ENCODE measurements around the gene ABLIM2.

GRCh38 chr4:8129785-8130184, 28.8 kb downstream of the ABLIM2 start:
- TF ChIP-seq CTCF (conservative IDR thresholded peaks at IDR 0.05; ENCODE audit: low read depth, low read length) (no peak), CHD1 (IDR thresholded peaks at IDR 0.05; ENCODE audit: low read depth, low read length) (no peak), BHLHE40 (IDR thresholded peaks at IDR 0.05; ENCODE audit: low read depth, low read length) (no peak), CEBPB (IDR thresholded peaks at IDR 0.05; ENCODE audit: low read depth, low read length) (no peak), MAFK (IDR thresholded peaks at IDR 0.05; ENCODE audit: low read depth, low read length) (no peak), POLR2A (IDR thresholded peaks at IDR 0.05; ENCODE audit: low read depth, low read length) (no peak), MXI1 (IDR thresholded peaks at IDR 0.05; ENCODE audit: borderline replicate concordance, low read depth, low read length) (no peak), MAZ (IDR thresholded peaks at IDR 0.05; ENCODE audit: borderline replicate concordance, low read depth, low read length) (no peak), SMC3 (IDR thresholded peaks at IDR 0.05; ENCODE audit: low read depth, low read length) (no peak), RAD21 (IDR thresholded peaks at IDR 0.05; ENCODE audit: low read length) (no peak), USF2 (IDR thresholded peaks at IDR 0.05; ENCODE audit: low read depth, low read length) (no peak), RCOR1 (IDR thresholded peaks at IDR 0.05; ENCODE audit: insufficient replicate concordance, low read length) (no peak)
